Endothelial cell of hepatic sinusoid (primary cell): Measurements from ENCODE around the gene PNRC2.
"Not testable (repeated sequence)": the region's sequence is repeated elsewhere in the genome, so short reads cannot be mapped to it uniquely, and the experiment has no call there.

Source experiments
- in situ Hi-C: cut with HindIII; loops from 2 replicates; pipeline ENCODE4 v1.10.0; 2017; ENCODE audit warnings: low sequenced_read_pairs

The PNRC2 gene

GRCh38 chr1:23980728-23981070, 21.1 kb downstream of the PNRC2 start:
- in situ Hi-C loops = no loop called here

GRCh38 chr1:23984417-23985186, 25.0 kb downstream of the PNRC2 start:
- in situ Hi-C loops = no loop called here

- in situ Hi-C loops = not testable (repeated sequence)
Measured at GRCh38 chr1:23987038-23987437, 27.4 kb downstream of the PNRC2 start.

GRCh38 chr1:23989263-23989662, 29.6 kb downstream of the PNRC2 start:
- in situ Hi-C loops = no loop called here

GRCh38 chr1:23992011-23992410, 32.4 kb downstream of the PNRC2 start:
- in situ Hi-C loops = not testable (repeated sequence)

GRCh38 chr1:23995431-23995837, 35.8 kb downstream of the PNRC2 start:
- in situ Hi-C loops = no loop called here

GRCh38 chr1:23996700-23997229, 37.1 kb downstream of the PNRC2 start:
- in situ Hi-C loops = no loop called here

- in situ Hi-C loops = no loop called here
Measured at GRCh38 chr1:23997812-23998211, 38.2 kb downstream of the PNRC2 start.

GRCh38 chr1:23999156-23999671, 39.6 kb downstream of the PNRC2 start:
- in situ Hi-C loops = no loop called here

GRCh38 chr1:24002695-24003094, 43.1 kb downstream of the PNRC2 start:
- in situ Hi-C loops = no loop called here

GRCh38 chr1:24003331-24003972, 43.8 kb downstream of the PNRC2 start:
- in situ Hi-C loops = no loop called here

- in situ Hi-C loops = no loop called here
Measured at GRCh38 chr1:24004132-24004531, 44.5 kb downstream of the PNRC2 start.

GRCh38 chr1:24005163-24005562, 45.5 kb downstream of the PNRC2 start:
- in situ Hi-C loops = no loop called here

GRCh38 chr1:24007079-24007478, 47.5 kb downstream of the PNRC2 start:
- in situ Hi-C loops = no loop called here

- in situ Hi-C loops = not testable (repeated sequence)
Measured at GRCh38 chr1:24008574-24009184, 49.1 kb downstream of the PNRC2 start.

GRCh38 chr1:24009406-24009805, 49.8 kb downstream of the PNRC2 start:
- in situ Hi-C loops = no loop called here

- in situ Hi-C loops = no loop called here
Measured at GRCh38 chr1:24010650-24011049, 51.0 kb downstream of the PNRC2 start.

GRCh38 chr1:24012878-24013277, 53.2 kb downstream of the PNRC2 start:
- in situ Hi-C loops = not testable (repeated sequence)
